Measurements from ENCODE around the gene TTC39C. TPM values are rescaled to one million over a fixed set of nuclear protein-coding genes. Genes with fewer than 3 reads are reported as not detected.

Gene TTC39C
- total RNA-seq, 2 experiments from 2014 or later = 31.4 to 47.0 TPM

- TF ChIP-seq CTCF (conservative IDR thresholded peaks at IDR 0.05; ENCODE audit: low read length) (no peak), EZH2phosphoT487 (IDR thresholded peaks at IDR 0.05; ENCODE audit: borderline replicate concordance, low read depth, low read length) (no peak)
- Histone ChIP-seq H3K27ac (ENCODE audit: low read depth, low read length, poor library complexity, severe bottlenecking) (peak overlapping the region; percentile 83), H4K20me1 (ENCODE audit: insufficient read depth, low read length) (peaks cover 36% of the 10 kb centered on the region), H2AFZ (ENCODE audit: low read length) (no peak overlapping the region), H3K4me2 (ENCODE audit: low read length) (peak overlapping the region; percentile 82), H3K9me3 (ENCODE audit: low read length) (no peaks in the 10 kb centered on the region), H3K9me2 (ENCODE audit: insufficient read depth, low read length) (no peaks in the 10 kb centered on the region), H3K36me3 (ENCODE audit: insufficient read depth, low read length) (peaks cover 44% of the 10 kb centered on the region; the same call in 1 of the 2 replicates), H3K79me2 (ENCODE audit: insufficient read depth, low read depth, low read length) (peaks cover 73% of the 10 kb centered on the region), H3K4me1 (ENCODE audit: insufficient read depth, low read length, poor library complexity, severe bottlenecking) (peaks cover 78% of the 10 kb centered on the region), H3K4me3 (ENCODE audit: low read depth, low read length, poor library complexity, severe bottlenecking) (peak overlapping the region; percentile 86)
- ChIA-PET CTCF (ENCODE audit: unreplicated experiment) (no interaction called here), POLR2A (no interaction called here)
- peak; percentile 91 for DNase-seq (ENCODE audit: low spot score)
- intact Hi-C loops (cut with micrococcal nuclease; ENCODE audit: unreplicated experiment) = loop anchor here (2.0 to 10.0 kb wide), 3 partner anchors 29 to 905 kb away; no protein-coding TSS in a partner anchor
- BruUV-seq (replicated peaks) = no TSS peak
Measured at GRCh38 chr18:24019641-24020331, 5.2 kb downstream of the TTC39C start.

GRCh38 chr18:24021505-24021904, 7.0 kb downstream of the TTC39C start:
- H3K4me1 ChIP-seq (ENCODE audit: insufficient read depth, low read length, poor library complexity, severe bottlenecking) = peaks cover 74% of the 10 kb centered on the region
- H3K79me2 ChIP-seq (ENCODE audit: insufficient read depth, low read depth, low read length) = peaks cover 65% of the 10 kb centered on the region
- peak overlapping the region; percentile 82 for H3K4me2 ChIP-seq (ENCODE audit: low read length)

More at GRCh38 chr18:24021505-24021904, 7.0 kb downstream of the TTC39C start:
- no peak overlapping the region for H2AFZ ChIP-seq (ENCODE audit: low read length)
- H3K9me3 ChIP-seq (ENCODE audit: low read length) = no peaks in the 10 kb centered on the region
- TF ChIP-seq CTCF (conservative IDR thresholded peaks at IDR 0.05; ENCODE audit: low read length) (no peak), EZH2phosphoT487 (IDR thresholded peaks at IDR 0.05; ENCODE audit: borderline replicate concordance, low read depth, low read length) (no peak)
- no peaks in the 10 kb centered on the region for H3K9me2 ChIP-seq (ENCODE audit: insufficient read depth, low read length)
- H3K36me3 ChIP-seq (ENCODE audit: insufficient read depth, low read length) = peaks cover 53% of the 10 kb centered on the region; the same call in 1 of the 2 replicates
- no peak for DNase-seq (ENCODE audit: low spot score)
- intact Hi-C loops (cut with micrococcal nuclease; ENCODE audit: unreplicated experiment) = no loop called here
- H3K27ac ChIP-seq (ENCODE audit: low read depth, low read length, poor library complexity, severe bottlenecking) = no peak overlapping the region
- CTCF ChIA-PET (ENCODE audit: unreplicated experiment) = no interaction called here
- POLR2A ChIA-PET = interaction anchor here (0.6 kb wide), 2 partner anchors 46 to 71 kb away, joined by 3 read pairs; no protein-coding TSS in a partner anchor
- no peak overlapping the region for H3K4me3 ChIP-seq (ENCODE audit: low read depth, low read length, poor library complexity, severe bottlenecking)
- no TSS peak for BruUV-seq (replicated peaks)
- peaks cover 41% of the 10 kb centered on the region for H4K20me1 ChIP-seq (ENCODE audit: insufficient read depth, low read length)
